Posterior vena cava (tissue), 2 donors: ENCODE data around the gene TMEM203. TPM values are rescaled to one million over a fixed set of nuclear protein-coding genes. Genes with fewer than 3 reads are reported as not detected.
A peak's percentile ranks its signal among the peaks of the same experiment; 100 is the strongest.

Source experiments
- DNase-seq: peaks from one replicate; pipeline ENCODE4 v3.0.0-alpha.2; 2020; ENCODE audit warnings: low spot score
- intact Hi-C, 2 donors: fragments of 100-400 bp; cut with DNase I; formaldehyde crosslinking; loops; one replicate each; pipeline versions ENCODE4 v1.14.1 to v1.14.2; 2022 to 2023
- long read RNA-seq, 2 donors: library from polyadenylated mRNA; unstranded; transcript quantifications; one replicate each; pipeline ENCODE4 v2.0.0, GENCODE V29; 2020 to 2021
- total RNA-seq, 2 donors: library from RNA; stranded (reverse); fragmentation: NEBNext Ultra II Directional; extraction: Animal tissue kit (Norgen Biotek cat#: 25700); gene quantifications; one replicate each; pipeline ENCODE4 v1.2.1, GENCODE V29; 2021
- donor health status: DM: yes; HTN: yes; CAD: no.
- donor health status: DM: yes; HTN: yes; CAD: no.

TMEM203 gene, protein sequence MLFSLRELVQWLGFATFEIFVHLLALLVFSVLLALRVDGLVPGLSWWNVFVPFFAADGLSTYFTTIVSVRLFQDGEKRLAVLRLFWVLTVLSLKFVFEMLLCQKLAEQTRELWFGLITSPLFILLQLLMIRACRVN
- total RNA-seq = 10 to 100 TPM; 24.8 to 25.2 TPM
- long read RNA-seq, donor 1, transcript TMEM203-201 (1 exons, 1,557 nt) = major isoform, 27 of 27 reads
- long read RNA-seq, donor 1, partial matches to known transcripts = 0 of 27 reads
- long read RNA-seq, donor 1, other reads (novel, unspliced or antisense) = 0 of 27 reads
- long read RNA-seq, donor 2, transcript TMEM203-201 (1 exons, 1,557 nt) = major isoform, 8 of 8 reads
- long read RNA-seq, donor 2, partial matches to known transcripts = 0 of 8 reads
- long read RNA-seq, donor 2, other reads (novel, unspliced or antisense) = 0 of 8 reads

DNA sequence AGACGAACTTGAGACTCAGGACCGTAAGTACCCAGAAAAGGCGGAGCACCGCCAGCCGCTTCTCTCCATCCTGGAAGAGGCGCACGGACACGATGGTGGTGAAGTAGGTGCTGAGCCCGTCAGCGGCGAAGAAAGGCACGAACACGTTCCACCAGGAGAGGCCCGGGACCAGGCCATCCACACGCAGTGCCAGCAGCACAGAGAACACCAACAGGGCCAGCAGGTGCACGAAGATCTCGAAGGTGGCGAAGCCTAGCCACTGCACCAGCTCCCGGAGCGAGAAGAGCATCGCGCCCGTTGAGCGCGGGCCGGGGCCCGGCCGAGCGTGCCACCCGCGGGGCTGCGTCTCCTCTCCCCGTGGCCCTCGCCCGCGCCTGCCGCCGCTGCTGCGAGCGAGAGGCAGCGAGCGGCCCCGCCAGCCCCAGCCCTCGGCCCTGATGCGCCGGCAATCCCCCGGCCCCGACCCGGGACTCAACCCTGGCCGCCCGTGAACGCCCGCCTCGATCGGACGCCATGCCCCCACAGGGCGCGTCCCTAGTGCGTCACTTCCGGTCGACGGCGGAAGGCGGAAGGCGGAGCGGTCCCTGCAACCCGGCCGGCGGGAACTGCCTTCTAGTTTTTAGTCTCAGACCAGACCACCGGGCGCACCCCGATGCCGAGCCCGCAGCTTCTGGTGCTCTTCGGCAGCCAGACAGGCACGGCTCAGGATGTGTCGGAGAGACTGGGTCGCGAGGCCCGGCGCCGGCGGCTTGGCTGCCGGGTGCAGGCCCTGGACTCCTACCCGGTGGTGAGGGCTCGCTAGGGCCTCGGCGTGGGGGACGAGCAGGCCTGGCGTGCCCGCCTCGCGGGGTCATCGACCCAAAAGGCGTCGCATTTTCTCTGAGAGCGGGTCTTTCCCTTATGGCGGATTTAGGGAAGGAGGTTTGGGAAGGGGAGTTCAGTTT is at the start of gene TMEM203, which contains the start of gene NDOR1:
TMEM203 (minus strand) TSS at position 523 of the 944 bp plus-strand sequence; CDS start at position 289, 234 bp downstream.
NDOR1 (plus strand) TSS at position 575 of the 944 bp plus-strand sequence; CDS start at position 653, 78 bp downstream.
- intact Hi-C loops = no loop called here
- DNase-seq = peak; percentile 98

- DNase-seq = peak; percentile 98
- intact Hi-C loops = no loop called here
Observed at GRCh38 chr9:137254624-137255447, 49.4 kb upstream of the TMEM203 start, which contains the start of gene NELFB. NELFB (plus strand) TSS chr9:137255327.

GRCh38 chr9:137253717-137254623 is 48.5 kb upstream of the TMEM203 start:
- intact Hi-C loops = no loop called here
- DNase-seq = no peak

DNA sequence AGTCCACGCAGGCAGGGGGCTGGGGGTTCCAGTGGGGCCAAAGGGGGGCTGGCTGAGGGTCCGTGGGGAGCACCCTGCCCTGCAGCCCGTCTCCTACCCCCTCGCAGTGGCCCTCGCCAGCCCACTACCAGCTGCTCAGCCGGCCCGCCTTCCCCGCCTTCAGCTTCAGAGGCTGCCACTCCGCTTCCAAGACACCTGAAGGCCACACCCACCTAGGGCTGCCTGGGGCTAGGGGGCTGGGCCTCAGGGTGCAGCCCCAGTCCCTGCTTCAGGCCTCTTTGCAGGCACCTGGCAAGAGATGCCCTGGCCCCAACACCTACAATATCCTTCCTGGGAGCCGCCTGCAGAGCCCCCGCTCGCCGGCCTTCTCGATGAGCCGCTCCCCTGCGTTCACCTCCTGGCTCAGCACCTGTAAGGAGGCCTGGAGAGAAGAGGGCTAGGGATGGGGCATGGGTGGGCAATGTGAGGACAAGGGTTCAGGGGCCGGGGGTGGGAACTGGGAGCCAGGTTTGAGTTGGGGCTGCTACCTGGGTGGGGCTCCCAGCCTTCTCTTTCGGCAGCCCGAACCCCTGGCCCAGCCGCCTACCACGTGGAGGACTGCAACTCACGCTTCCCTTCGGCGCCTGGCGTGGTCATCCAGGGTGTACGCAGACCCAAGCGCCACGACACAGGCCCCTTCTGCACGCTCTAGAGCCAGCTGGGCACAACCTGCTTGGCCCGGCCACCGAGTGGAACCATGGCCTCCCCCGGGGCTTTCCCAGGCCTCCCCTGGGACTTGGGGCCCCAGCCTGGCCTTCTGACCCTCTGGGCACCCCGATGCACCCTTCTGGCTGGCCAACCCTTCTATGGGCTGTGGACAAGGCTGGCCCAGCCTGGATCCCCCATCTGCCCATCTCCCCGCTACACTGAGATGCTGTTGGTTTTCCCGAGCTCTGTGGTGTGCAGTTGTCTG is 47.4 kb upstream of the TMEM203 start:
- intact Hi-C loops = no loop called here
- DNase-seq = no peak

DNA sequence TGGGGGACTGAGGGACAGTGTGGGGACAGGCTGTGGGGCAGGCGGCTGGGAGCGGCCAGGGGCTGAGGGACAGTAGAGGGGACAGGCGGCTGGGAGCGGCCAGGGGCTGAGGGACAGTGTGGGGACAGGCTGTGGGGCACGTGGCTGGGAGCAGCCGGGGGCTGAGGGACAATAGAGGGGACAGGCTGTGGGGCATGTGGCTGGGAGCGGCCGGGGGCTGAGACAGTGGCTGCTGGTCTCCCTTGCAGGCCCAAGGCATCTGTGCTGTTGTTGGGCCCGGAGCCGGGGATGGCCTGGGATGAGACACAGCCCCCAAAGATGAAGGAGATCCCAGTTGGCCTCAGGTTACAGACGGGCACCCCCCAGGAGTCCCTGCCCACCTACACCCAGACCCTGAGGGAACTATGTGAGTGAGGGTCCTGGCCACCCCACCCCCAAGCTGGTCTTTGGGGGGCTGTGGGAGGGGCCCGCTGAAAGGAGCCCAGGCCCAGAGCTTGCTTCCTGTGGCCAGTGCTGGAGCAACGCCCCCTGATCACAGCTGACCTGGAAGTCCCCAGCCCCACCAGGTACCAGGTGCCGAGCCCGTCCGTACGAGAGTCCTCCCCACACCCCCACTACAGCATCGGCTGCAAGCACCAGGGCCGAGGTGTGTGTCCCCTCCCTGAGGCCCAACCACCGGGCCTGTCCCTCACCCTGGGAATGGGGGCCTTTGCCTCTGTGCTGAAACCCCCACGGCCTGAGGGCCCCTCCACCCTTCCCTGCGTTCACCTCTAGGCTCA is 46.2 kb upstream of the TMEM203 start:
- no peak for DNase-seq

GRCh38 chr9:137251194-137251461 is 45.7 kb upstream of the TMEM203 start, which contains the start of gene STPG3:
STPG3 (plus strand) TSS chr9:137251286; CDS start chr9:137251287, 1 bp downstream.
- intact Hi-C loops = no loop called here

More for the DNA sequence above, 46.2 kb upstream of the TMEM203 start:
- intact Hi-C loops = no loop called here

DNA sequence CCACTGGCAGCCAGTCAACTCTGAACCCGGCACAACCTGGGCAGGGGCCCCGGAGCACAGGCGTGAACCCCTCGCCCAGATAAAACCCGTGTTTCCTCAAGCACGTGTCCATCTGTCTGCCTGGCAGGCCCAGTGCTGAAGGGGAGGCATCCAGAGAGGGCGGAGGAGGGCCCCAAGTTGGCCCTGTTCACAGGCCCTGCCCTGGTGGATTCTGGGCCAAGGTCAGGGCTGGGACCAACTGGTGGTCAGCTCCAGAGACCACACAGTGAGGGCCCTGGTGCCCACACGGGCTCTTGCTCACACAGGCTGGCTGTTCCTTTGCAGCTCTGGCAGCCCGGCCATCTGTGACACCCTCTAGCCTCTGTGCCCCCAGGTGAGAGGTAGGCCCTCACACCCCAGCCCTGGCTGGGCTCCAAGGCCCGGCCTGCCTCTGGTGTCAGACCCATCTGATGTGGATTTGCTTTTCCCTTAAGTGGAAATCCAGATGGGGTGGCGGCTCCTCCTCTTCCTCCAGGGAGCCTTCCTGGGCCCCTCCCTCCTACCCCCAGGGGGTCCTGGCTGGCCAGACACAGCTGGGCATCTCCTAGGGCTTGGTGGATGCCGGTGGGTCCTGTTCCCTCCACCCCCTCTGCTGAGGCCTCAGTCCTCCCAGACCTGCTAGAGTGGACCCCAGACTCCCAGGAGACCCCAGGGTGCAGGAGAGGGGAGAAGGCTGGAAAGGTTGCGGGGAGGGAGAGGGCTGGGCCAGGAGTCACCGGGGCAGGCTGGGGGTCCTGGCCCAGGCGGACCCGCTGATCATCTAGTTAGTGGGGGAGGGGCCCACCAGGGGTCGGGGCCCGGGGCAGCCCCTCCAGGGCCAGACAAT is 45.1 kb upstream of the TMEM203 start:
- DNase-seq = no peak
- intact Hi-C loops = no loop called here

More at GRCh38 chr9:137251194-137251461, 45.7 kb upstream of the TMEM203 start, which contains the start of gene STPG3:
- no peak for DNase-seq

GRCh38 chr9:137247916-137248175 is 42.4 kb upstream of the TMEM203 start:
- no peak for DNase-seq
- intact Hi-C loops = no loop called here

DNA sequence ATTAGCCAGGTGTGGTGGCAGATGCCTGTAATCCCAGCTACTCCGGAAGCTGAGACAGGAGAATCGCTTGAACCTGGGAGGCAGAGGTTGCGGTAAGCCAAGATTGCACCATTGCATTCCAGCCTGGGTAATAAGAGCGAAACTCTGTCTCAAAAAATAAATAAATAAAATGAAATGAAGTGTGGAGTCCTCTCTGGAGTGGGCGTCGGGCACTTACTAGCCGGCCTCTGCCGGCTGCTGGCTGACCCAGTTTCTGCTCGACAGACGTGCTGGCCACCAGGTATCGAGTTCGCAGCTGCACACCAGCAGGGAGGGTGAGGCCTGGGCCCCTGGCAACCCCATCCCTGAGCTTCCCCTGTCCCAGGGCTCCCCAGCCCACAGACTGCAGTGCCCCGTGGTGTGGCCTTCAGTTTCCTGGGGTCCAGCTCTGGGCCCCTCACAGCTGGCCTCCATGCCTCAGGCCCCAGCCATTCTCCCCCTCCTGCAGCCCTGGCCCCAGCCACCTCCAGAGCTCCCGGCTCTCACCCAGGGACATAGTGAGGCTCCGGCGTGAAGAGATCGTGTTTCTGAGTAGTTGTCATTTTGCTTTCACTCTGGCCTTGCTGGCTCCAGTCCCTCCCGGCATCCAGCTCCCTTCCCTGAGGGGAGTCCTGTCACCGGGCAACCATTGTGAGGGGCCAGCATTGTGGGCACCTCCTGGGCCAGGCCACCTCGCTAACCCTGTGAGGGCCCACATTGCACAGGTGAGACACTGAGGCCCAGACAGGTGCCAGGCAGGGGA is 41.9 kb upstream of the TMEM203 start:
- DNase-seq = no peak
- intact Hi-C loops = no loop called here

- intact Hi-C loops = no loop called here
- no peak for DNase-seq
Observed at GRCh38 chr9:137245450-137246421, 40.3 kb upstream of the TMEM203 start.

DNA sequence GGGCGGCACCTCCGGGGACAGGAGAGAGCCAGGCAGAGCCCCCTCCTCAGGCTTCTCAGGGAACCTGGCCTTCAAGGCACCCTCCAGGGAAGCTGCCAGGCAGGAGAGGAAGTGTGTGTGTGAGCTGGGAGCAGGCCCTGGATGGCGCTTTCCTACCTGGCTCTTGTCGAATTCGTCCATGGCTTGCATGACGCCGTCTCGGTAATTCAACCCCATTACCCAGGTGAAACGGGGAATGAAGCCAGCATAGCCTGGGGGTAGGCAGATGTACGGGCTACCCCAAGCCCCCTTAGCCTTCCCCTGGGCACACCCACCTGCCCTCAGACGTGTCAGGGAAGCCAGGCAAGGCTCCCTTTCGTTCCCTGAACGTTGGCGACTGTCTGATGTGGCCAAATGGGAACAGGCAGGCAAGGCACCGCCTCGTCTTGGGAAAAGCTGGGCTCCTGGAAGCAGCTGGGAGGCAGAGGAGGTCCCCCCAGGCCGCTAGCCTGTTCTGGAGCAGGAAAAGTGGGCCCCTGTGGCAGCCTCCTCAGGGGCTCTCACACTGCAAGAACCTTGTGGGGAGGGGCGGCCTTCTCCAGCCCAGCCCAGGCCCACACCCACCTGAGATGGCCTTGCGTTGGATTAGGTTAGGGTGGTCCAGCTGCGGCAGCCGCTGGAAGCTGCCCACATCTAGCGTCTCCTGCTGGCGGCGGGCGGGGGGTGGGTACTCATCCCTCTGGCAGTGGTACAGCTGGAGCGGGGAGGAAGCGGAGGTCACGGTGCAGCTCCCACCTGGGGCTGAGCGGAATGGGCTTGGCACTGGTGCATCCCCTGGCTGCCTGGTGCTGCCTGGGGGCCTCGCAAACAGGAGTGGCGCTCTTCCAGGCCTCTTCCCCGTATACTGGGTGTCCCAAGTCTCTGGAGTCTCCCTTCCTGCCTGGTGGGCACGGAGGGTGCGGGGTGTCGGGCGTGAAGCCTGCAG is 39.3 kb upstream of the TMEM203 start:
- no peak for DNase-seq
- intact Hi-C loops = no loop called here

DNA sequence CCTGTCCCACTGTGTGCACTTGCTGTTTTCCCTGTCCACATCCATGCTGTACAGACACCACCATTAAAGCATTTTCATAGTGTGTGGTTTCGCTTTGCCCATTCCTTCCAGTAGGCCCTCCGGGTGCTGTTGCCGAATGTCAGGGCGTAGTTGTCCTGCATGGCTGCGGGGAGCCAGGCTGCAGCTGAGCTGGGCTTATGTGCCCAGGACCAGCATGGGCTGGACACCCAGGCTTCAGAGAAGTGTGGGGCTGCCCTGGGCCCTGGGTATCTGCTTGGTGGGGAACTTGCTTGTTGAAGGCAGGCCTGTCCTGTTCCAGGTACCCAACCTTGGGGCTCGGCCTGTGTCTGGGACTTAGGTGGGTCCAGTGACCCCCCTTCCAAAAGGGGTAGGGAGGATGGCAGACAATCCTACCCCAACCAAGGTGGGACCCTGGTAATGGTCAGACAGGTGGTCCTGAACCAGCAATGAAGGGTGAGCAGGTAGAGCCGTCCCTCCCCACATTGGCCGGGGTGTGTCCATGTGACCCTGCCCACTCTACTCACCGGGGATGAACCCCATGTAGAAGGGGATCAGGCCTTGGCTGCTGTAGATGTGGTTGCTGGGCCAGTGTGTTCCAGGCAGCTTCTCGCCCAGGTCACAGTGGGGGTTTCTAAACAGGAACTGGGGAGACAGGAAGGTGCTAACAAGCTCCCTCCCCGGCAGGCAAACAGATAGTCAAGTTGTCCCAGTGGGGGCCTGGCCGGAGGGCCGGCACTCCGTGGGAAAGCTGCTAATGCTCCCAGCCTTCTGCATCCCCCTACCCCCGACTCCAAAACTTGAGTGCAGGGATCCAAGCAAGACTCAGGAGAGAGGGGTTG is 38.4 kb upstream of the TMEM203 start:
- intact Hi-C loops = no loop called here
- DNase-seq = no peak
